ENCODE measurements around the gene SC5D. TPM values are rescaled to one million over a fixed set of nuclear protein-coding genes. Genes with fewer than 3 reads are reported as not detected.

Gene SC5D
- total RNA-seq, 1 experiment from 2014 or later, result 38.4 TPM

- Histone ChIP-seq H3K4me3 (ENCODE audit: low read length) (no peak overlapping the region), H3K9me2 (replicated peaks; ENCODE audit: low read length) (no peaks in the 10 kb centered on the region), H3K27ac (ENCODE audit: low read length) (no peak overlapping the region), H3K27me3 (ENCODE audit: low read length) (0 out of 2 replicates have a peak, but pooled peaks cover 4% of the 10 kb centered on the region), H3K79me2 (ENCODE audit: low read length) (no peaks in the 10 kb centered on the region), H3F3A (ENCODE audit: low read length, unreplicated experiment) (no peaks in the 10 kb centered on the region), H3K9me3 (ENCODE audit: low read length) (no peaks in the 10 kb centered on the region), H4K20me1 (ENCODE audit: low read length) (no peaks in the 10 kb centered on the region), H3K36me3 (ENCODE audit: low read depth, low read length) (no peaks in the 10 kb centered on the region), H3K4me2 (ENCODE audit: low read length) (no peak overlapping the region), H2AFZ (ENCODE audit: low read length) (no peak overlapping the region), H3K9ac (ENCODE audit: low read length) (no peak overlapping the region), H3K4me1 (ENCODE audit: insufficient read depth, low read length) (no peaks in the 10 kb centered on the region)
- BruUV-seq (replicated peaks), result no TSS peak
- no peak for ATAC-seq
- DNase-seq, result no peak
- CTCF ChIA-PET, result no interaction called here
- POLR2A ChIA-PET (ENCODE audit: unreplicated experiment), result interaction anchor here (0.6 kb wide), 1 partner anchor 29 kb away, joined by 3 read pairs; no protein-coding TSS in a partner anchor
- intact Hi-C loops (cut with micrococcal nuclease), result no loop called here
- TF ChIP-seq, protein P1, sequence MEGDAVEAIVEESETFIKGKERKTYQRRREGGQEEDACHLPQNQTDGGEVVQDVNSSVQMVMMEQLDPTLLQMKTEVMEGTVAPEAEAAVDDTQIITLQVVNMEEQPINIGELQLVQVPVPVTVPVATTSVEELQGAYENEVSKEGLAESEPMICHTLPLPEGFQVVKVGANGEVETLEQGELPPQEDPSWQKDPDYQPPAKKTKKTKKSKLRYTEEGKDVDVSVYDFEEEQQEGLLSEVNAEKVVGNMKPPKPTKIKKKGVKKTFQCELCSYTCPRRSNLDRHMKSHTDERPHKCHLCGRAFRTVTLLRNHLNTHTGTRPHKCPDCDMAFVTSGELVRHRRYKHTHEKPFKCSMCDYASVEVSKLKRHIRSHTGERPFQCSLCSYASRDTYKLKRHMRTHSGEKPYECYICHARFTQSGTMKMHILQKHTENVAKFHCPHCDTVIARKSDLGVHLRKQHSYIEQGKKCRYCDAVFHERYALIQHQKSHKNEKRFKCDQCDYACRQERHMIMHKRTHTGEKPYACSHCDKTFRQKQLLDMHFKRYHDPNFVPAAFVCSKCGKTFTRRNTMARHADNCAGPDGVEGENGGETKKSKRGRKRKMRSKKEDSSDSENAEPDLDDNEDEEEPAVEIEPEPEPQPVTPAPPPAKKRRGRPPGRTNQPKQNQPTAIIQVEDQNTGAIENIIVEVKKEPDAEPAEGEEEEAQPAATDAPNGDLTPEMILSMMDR (conservative IDR thresholded peaks at IDR 0.05; ENCODE audit: low read depth, low read length), result no peak
- no peak for TF ChIP-seq EZH2 (IDR thresholded peaks at IDR 0.05; ENCODE audit: low read length, unreplicated experiment)
- TF ChIP-seq EZH2phosphoT487 (IDR thresholded peaks at IDR 0.05; ENCODE audit: borderline replicate concordance, low read length), result no peak
Measured at GRCh38 chr11:121268581-121268980, 24.0 kb upstream of the SC5D start.

DNA sequence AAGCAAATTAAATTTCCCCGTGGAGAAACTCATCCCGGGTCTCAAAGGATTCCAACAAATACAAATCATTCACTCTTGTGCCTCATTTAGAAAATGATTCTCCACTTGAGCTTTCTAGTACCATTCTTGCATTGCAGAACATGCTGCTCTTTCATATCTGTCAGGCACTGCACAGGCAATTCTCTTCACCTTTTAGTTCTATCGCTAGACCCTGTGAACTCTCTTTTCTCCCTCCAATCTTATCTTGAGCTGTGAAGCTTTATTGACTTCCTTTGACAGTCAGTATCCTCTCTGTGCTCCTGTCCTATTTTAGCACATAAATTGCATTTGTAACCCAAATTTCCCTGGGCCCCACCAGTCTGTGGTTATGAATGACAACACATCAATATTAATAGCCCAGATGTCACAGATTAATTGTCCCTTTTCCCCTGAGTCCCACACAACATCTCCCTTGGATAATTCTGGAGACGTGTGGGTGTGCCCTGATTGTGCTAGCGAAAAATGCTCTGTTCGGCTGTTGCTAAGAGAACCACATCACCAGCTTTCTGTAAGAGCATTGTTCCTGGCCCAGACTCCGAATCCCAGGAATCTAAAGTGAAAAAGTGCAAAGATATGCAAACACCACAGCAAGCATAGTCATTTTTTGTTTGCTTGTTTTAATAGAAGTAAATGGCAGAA is 22.4 kb upstream of the SC5D start:
- Histone ChIP-seq H3K27ac (ENCODE audit: low read length) (no peak overlapping the region), H2AFZ (ENCODE audit: low read length) (no peak overlapping the region), H3K9me3 (ENCODE audit: low read length) (no peaks in the 10 kb centered on the region), H3K36me3 (ENCODE audit: low read depth, low read length) (no peaks in the 10 kb centered on the region), H3K4me3 (ENCODE audit: low read length) (no peak overlapping the region), H4K20me1 (ENCODE audit: low read length) (no peaks in the 10 kb centered on the region), H3K27me3 (ENCODE audit: low read length) (0 out of 2 replicates have a peak, but pooled peaks cover 4% of the 10 kb centered on the region), H3K79me2 (ENCODE audit: low read length) (no peaks in the 10 kb centered on the region), H3K4me1 (ENCODE audit: insufficient read depth, low read length) (peaks cover 14% of the 10 kb centered on the region), H3K4me2 (ENCODE audit: low read length) (no peak overlapping the region), H3K9me2 (replicated peaks; ENCODE audit: low read length) (no peaks in the 10 kb centered on the region), H3F3A (ENCODE audit: low read length, unreplicated experiment) (no peaks in the 10 kb centered on the region), H3K9ac (ENCODE audit: low read length) (no peak overlapping the region)
- BruUV-seq (replicated peaks), result no TSS peak
- DNase-seq, result no peak
- intact Hi-C loops (cut with micrococcal nuclease), result no loop called here
- ChIA-PET POLR2A (ENCODE audit: unreplicated experiment) (no interaction called here), CTCF (no interaction called here)
- TF ChIP-seq EZH2 (IDR thresholded peaks at IDR 0.05; ENCODE audit: low read length, unreplicated experiment) (no peak), EZH2phosphoT487 (IDR thresholded peaks at IDR 0.05; ENCODE audit: borderline replicate concordance, low read length) (no peak)
- ATAC-seq, result no peak

- no peaks in the 10 kb centered on the region for H3F3A ChIP-seq (ENCODE audit: low read length, unreplicated experiment)
- no peaks in the 10 kb centered on the region for H3K36me3 ChIP-seq (ENCODE audit: low read depth, low read length)
- H3K4me1 ChIP-seq (ENCODE audit: insufficient read depth, low read length), result peaks cover 15% of the 10 kb centered on the region
- no peaks in the 10 kb centered on the region for H3K9me3 ChIP-seq (ENCODE audit: low read length)
- BruUV-seq (replicated peaks), result no TSS peak
- ATAC-seq (peak; percentile 98), DNase-seq (peak; percentile 86)
- TF ChIP-seq EZH2phosphoT487 (IDR thresholded peaks at IDR 0.05; ENCODE audit: borderline replicate concordance, low read length), result no peak
- no peak for TF ChIP-seq EZH2 (IDR thresholded peaks at IDR 0.05; ENCODE audit: low read length, unreplicated experiment)
- TF ChIP-seq, protein P1 (conservative IDR thresholded peaks at IDR 0.05; ENCODE audit: low read depth, low read length), result no peak
- no peaks in the 10 kb centered on the region for H3K79me2 ChIP-seq (ENCODE audit: low read length)
- intact Hi-C loops (cut with micrococcal nuclease), result loop anchor here (2.0 kb wide), 1 partner anchor 16 kb away; no protein-coding TSS in a partner anchor
- peak overlapping the region; percentile 70 for H3K4me2 ChIP-seq (ENCODE audit: low read length)
- H4K20me1 ChIP-seq (ENCODE audit: low read length), result no peaks in the 10 kb centered on the region
- no peaks in the 10 kb centered on the region for H3K27me3 ChIP-seq (ENCODE audit: low read length)
- no peaks in the 10 kb centered on the region for H3K9me2 ChIP-seq (replicated peaks; ENCODE audit: low read length)
- ChIA-PET POLR2A (ENCODE audit: unreplicated experiment) (interaction anchor here (0.6 kb wide), 1 partner anchor 970 kb away, joined by 8 read pairs; no protein-coding TSS in a partner anchor), CTCF (no interaction called here)
- peak overlapping the region; percentile 59 for H3K27ac ChIP-seq (ENCODE audit: low read length)
- H3K9ac ChIP-seq (ENCODE audit: low read length), result no peak overlapping the region
- no peak overlapping the region for H2AFZ ChIP-seq (ENCODE audit: low read length)
- peak overlapping the region; percentile 21; the same call in 1 of the 2 replicates for H3K4me3 ChIP-seq (ENCODE audit: low read length)
Measured at GRCh38 chr11:121274332-121274991, 18.1 kb upstream of the SC5D start.

Data from PC-3 (cell line).